ENCODE results near the gene WDR6.

Gene WDR6

GRCh38 chr3:49015765-49016164, 8.6 kb downstream of the WDR6 start:
- no peak for DNase-seq (ENCODE audit: low read depth)

DNA sequence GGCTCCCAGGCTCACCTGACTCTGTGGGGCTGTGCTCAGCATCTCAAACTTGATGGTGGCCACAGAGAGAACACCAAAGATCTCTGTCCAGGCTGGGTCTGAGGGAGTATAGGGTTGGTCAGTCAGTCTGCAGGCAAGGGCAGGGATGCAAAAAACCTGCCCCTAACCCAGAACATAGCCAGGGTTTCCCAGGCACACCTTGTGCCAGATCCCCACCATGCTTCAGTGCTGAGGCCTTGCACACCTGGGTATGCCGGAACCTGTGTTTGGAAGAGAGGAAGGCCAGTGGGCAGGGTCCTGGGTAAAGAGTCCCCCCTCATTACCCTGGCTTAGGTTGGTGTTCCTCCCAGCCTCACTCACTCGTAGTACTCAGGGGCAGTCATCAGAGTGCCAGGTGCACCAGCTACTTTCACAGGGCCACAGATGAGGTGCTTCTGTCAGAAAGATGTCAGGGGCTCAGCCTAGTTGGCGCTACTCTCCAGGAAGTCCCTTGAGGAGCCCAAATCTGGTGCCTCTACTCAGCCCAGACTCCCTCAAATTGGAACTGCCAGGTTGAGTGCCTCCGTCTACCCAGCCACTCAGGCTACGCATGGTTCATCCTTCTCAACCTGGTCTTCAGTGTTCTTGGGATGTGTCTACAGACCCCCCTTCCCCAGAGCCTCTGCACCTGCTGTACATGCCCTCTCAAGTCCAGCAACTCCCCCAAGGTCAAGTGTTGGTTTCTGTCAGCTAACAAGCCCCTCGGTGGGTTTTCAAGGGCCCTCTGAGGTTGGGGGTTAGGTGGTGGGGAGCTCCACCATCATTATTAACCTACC, 9.4 kb downstream of the WDR6 start:
- no peak for DNase-seq (ENCODE audit: low read depth)

DNA sequence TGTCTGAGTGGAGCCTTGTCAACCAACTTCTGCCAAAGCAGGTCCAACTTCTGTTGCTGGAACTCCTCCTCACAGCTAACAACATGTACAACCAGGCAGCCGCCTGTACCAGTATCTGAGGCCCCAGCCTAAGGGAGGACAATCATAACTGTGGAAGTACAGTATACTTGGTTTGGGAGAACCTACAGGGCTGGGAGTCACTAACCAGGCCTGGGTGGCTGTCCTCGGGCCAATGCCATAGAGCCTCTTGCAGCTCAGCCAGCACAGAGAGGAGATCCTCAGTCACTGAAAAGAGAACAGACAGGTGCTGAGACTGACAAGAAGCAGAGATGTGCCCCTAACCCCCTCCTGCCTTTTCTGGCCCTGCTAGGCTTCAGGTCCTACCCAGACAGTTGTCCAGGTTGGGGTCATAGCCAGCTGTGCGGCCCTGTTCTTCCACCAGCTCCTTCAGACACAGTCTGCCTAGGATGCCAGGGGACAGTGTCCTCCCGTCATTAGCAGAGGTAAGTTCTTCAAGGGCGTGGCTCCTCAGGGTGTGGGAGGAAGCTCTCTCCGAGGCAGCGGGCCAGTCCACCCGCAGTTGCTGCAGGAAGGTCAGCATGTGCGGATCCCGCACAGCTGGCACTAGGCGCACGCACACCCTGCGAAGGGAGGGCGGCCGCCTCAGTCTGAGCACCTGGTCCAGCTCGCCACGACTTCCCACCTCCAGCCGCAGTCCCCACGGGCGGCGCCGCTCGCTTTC, 10.2 kb downstream of the WDR6 start:
- no peak for DNase-seq (ENCODE audit: low read depth)

- DNase-seq (ENCODE audit: low read depth) = peak; percentile 22
Measured at GRCh38 chr3:49017971-49018706, 10.9 kb downstream of the WDR6 start, which contains the start of gene DALRD3. DALRD3 (minus strand) TSS chr3:49018580; CDS start chr3:49018564, 16 bp downstream.

GRCh38 chr3:49018707-49019006, 11.5 kb downstream of the WDR6 start:
- DNase-seq (ENCODE audit: low read depth) = no peak

GRCh38 chr3:49019941-49020329, 12.7 kb downstream of the WDR6 start:
- no peak for DNase-seq (ENCODE audit: low read depth)

DNA sequence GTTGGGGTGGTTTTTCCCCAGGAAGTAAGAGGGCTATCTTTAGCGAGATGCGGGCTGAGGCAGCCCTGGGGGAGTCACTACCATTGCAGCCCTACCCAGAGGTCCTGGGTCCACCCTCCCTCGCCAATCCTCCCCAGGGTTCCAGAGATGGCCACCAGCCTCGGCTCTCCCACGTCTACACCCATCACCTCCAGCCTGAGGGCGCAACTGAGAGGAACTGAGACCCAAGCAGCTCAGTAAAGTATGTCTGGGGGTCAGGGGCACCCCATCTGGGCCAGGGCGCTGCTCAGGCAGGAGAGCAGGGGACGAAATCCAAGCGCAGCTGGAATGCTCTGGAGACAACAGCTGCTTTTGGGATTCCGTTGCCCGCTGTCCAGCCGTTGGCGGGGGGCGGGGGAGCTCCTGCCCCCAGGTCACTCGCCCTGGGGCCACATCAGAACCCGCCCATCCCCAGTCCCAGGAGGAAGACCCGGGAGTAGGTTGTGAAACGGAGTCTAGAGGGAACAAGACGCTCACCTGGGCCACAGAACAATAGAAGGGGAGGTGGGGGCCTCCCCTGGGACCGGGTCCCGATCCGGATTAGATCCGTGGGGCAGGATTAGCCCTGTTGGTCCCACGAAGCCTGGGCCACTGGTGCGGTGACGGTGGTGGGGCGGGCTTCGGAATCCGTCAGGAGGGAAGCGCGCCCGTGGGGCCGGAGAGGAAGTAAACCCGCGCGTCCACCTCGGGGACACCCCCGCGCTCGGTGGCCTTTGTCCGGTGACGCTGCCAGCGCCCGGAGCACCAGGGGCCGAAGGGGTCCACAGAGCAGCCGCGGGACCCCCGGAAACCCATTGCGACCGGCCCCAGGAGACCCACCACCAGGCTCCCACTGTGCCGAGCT, 13.4 kb downstream of the WDR6 start:
- DNase-seq (ENCODE audit: low read depth) = no peak

DNA sequence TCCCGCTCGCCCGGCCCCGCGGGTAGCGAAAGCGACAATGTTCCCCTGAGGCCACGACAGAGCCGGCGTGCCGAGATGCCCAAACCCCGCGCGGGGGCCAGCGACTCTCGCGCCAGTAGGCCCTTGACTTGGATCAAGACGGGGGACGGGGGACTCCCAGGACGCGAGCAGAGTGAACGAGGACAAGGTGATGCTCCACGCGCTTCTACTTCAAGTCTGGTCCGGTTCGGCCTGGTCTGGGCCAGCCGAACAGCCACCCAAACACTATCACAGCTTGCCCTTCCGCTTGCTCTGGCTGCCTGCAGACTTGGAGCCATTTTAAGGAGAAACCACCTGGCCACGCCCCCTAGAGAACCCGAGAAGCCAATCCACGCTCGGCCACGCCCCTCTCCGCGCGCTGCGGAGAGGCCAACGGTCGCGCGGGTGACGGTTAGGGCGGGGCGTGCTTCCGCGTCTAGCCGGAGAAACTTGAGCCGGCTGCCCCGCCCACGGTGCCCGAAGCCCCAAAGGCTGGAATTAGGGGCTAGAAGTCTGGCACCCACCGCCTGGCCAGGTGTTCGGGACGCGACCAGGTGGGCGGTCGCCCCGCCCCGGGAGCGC, 14.1 kb downstream of the WDR6 start:
- DNase-seq (ENCODE audit: low read depth) = peak; percentile 99

DNA sequence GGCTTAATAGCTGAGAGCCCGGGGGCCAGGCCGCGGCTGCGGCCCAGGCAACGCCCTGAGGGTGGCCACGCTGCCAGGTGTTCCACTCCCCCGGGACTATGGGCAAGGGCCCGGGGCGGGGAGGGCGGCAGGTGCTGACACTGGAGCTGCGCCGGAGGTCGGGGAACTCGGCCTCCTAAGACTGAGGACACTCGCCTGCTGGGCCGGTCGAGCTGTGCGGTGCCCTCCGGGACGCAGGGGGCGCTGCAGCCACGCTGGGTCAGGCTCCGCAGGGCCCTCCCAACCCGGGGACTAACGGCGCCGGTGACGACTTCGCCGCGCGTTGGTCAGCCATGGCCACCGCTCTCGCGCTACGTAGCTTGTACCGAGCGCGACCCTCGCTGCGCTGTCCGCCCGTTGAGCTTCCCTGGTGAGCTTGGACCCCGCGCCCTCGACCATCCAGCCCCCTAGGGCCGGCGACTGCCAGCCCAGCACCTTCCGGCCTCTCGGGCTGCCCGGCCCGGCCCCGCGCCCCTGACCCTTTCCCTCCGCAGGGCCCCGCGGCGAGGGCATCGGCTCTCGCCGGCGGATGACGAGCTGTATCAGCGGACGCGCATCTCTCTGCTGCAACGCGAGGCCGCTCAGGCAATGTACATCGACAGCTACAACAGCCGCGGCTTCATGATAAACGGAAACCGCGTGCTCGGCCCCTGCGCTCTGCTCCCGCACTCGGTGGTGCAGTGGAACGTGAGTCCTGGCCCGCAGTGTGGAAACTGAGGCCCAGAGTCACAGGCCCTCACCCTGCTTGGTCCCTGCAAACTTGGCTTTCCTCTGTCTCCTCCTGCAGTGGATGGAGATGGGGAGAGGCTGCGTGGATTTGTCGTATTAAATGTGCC, 14.9 kb downstream of the WDR6 start, which contains the start of gene NDUFAF3:
NDUFAF3 (plus strand) TSS at position 309 of the 875 bp plus-strand sequence; CDS start at position 333, 24 bp downstream.
- peak; percentile 86 for DNase-seq (ENCODE audit: low read depth)

DNA sequence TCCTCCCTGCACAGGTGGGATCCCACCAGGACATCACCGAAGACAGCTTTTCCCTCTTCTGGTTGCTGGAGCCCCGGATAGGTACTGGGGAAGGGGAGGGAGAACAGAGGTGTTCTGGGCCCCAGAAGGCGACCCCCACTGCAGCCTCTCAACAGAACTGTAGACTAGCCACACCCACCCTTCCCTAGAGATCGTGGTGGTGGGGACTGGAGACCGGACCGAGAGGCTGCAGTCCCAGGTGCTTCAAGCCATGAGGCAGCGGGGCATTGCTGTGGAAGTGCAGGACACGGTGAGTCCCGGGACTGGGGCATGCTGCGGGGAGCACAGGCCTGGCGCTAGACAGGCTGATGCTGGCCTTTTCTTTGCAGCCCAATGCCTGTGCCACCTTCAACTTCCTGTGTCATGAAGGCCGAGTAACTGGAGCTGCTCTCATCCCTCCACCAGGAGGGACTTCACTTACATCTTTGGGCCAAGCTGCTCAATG, 15.5 kb downstream of the WDR6 start:
- DNase-seq (ENCODE audit: low read depth) = no peak

DNA sequence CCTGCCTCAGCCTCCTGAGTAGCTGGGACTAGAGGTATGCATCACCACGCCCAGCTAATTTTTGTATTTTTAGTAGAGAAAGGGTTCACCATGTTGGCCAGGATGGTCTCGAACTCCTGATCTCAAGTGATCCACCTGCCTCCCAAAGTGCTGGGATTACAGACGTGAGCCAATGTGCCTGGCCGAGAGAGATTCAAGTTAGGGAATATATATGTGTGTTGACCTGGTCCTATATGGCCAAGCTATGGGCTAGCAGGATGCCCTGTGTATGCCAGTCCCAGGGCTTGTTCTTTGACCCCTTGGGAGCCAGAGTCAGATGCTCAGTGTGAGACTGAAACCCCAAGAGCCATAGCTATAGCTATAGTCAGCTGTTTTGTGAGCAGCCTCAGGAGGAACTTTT, 16.6 kb downstream of the WDR6 start:
- DNase-seq (ENCODE audit: low read depth) = no peak

DNA sequence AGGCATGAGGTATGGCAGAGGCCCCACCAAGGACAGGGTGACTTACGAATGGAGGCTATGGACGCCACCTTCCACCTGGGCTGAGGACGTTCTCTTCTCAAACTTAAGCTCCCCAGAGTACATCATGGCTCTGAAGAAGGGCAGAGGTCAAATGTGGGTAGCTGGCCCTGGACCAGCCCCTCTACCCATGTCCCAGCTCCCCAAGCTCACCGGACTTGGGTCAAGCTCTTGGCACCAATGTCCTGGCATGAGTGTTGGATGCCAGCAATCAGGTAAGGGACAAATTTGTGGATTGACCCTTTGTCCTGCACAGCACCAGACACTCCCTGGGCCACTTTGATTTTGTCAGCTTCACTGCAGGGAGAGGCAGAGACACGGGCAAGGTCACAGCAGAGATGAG, 17.3 kb downstream of the WDR6 start:
- no peak for DNase-seq (ENCODE audit: low read depth)

- DNase-seq (ENCODE audit: low read depth) = no peak
Measured at GRCh38 chr3:49025005-49025792, 18.0 kb downstream of the WDR6 start.

- no peak for DNase-seq (ENCODE audit: low read depth)
Measured at GRCh38 chr3:49025793-49026520, 18.8 kb downstream of the WDR6 start.

DNA sequence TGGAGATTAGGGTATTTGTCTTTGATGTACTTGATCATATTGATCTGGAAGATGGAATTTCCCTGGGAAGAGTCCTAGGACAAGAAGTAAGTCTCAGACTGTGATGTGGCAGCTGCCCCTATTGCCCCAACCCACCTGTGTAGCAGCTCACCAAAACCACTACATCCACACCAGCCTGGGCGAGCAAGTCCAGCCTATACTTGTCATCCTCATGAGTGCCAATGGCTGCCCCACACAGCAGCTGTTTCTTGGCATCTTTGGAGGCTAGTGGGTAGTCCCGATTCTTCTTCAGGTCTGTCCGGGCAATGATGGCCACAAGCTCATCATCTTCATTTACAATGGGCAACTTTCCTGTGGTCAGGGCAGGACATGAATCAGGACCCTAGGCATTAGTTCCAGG, 19.3 kb downstream of the WDR6 start:
- no peak for DNase-seq (ENCODE audit: low read depth)

DNA sequence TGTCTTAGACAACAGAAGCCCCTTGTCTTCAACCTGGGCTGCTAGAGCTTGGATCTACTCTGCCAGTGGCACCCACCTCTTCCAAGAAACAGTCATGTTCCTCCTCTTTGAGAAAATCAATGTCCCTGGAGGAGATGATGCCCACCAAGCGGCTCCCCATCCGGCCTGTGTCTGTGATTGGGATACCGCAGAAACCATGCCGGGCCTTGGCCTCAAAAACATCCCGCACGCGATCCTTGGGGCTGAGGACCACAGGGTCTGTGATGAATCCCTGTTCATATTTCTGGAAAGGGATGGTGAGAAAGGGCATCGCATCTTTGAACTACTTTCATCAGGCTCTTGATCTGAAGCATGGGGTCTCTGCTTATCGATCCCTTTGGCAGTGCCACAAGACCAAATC, 20.4 kb downstream of the WDR6 start:
- no peak for DNase-seq (ENCODE audit: low read depth)

GRCh38 chr3:49028298-49028672, 21.1 kb downstream of the WDR6 start:
- DNase-seq (ENCODE audit: low read depth) = no peak

DNA sequence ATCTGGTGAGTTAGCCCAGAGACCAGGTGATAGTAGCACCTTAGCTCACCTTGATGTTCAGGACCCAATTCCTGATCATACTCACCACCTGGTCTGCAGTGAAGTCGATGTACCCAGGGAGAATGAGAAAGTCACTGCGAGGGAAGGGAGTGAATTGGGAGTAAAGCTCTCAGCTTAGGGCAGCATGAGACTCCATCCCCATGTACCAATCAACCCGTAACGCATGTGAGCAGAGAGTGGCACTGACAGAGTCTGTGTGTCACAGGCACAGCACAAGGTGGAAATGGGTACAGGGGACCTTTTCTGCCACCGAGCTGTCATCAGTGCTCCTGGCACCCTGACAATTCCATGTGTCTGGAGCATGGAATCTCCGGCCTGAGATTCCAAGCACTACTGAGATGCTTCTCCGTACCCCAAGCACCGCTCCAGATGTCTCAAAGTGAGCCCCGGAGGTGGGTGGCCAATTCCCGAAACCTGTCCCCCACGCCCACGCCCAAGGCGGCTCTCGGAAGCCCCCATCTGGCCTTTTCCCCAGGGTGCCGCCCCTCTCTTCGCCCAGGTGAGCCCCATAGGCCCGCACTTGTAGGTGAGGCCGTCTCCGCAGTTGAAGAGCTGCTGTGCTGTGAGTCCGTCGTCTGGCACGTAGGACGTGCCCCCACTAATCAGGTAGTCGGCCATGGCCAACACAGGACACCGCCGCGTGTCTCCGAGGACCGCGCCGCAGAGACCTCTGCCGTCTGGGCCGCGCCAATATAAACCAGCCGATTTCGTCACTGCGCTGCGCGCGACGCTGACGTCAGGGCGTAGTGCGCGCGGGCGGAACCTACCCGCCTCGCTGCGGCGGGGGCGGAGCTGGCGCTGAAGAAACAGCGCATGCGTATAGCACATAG, 21.7 kb downstream of the WDR6 start, which contains the start of gene IMPDH2:
IMPDH2 (minus strand) TSS at position 726 of the 890 bp plus-strand sequence; CDS start at position 678, 48 bp downstream.
- DNase-seq (ENCODE audit: low read depth) = peak; percentile 87
